H1 (cell line): ENCODE measurements around the gene SPTBN5. TPM values are rescaled to one million over a fixed set of nuclear protein-coding genes. Genes with fewer than 3 reads are reported as not detected.

ENCODE experiments used
- CHD1 ChIP-seq: IDR thresholded peaks from 2 replicates; pipeline ENCODE4 v1.6.1; 2012; ENCODE audit warnings: low read depth, low read length, improper control_type of control experiment
- EZH2 ChIP-seq: fragments of 200-600 bp; sonication (generic); IDR thresholded peaks from 2 replicates; pipeline ENCODE4 v1.7.1; 2012; ENCODE audit warnings: low read depth, mild to moderate bottlenecking, moderate library complexity, low read length, inconsistent platforms; ENCODE audit not compliant: severe bottlenecking
- POLR2A ChIP-seq, 2 experiments: IDR thresholded peaks; 1 replicate in 1 of 2; 2 replicates in 1 of 2; pipeline ENCODE4 v1.6.1; 2011; ENCODE audit warnings: low read depth in 2 of 2, low read length in 2 of 2, mild to moderate bottlenecking in 2 of 2; ENCODE audit errors: control extremely low read depth in 1 of 2
- SP2 ChIP-seq: IDR thresholded peaks from 2 replicates; pipeline ENCODE4 v1.6.1; 2012; ENCODE audit warnings: mild to moderate bottlenecking, low read length, inconsistent platforms
- TAF1 ChIP-seq: IDR thresholded peaks from 2 replicates; pipeline ENCODE4 v1.6.1; 2011; ENCODE audit warnings: mild to moderate bottlenecking, low read depth, low read length
- polyA plus RNA-seq, 7 experiments: library from polyadenylated mRNA; depleted of rRNA in 3 of 7; stranded (reverse) in 5 of 7; unstranded in 2 of 7; fragments of >200 nt in 5 of 7; fragments of 200-250 nt in 2 of 7; gene quantifications; 1 replicate in 5 of 7; 2 replicates in 1 of 7; 4 replicates in 1 of 7; pipeline versions ENCODE4 v1.2.1 to v1.2.3, GENCODE V29; 2011 to 2013; ENCODE audit warnings: missing spikeins in 2 of 7, mixed read lengths in 2 of 7
- total RNA-seq: library from RNA; stranded (reverse); fragmentation: NEBNext Ultra II Directional; extraction: Animal tissue kit (Norgen Biotek cat#: 25700); gene quantifications from 2 replicates; pipeline ENCODE4 v1.2.1, GENCODE V29; 2021
- TF ChIP-seq, protein P1 (sequence below): IDR thresholded peaks from 2 replicates; pipeline ENCODE4 v1.6.1; 2011; ENCODE audit warnings: low read depth, mild to moderate bottlenecking, low read length; ENCODE audit not compliant: insufficient read depth
- TF ChIP-seq, protein P2 (sequence below): IDR thresholded peaks from 2 replicates; pipeline ENCODE4 v1.6.1; 2012; ENCODE audit warnings: low read length, inconsistent platforms

Gene SPTBN5
- total and polyA plus RNA-seq, 2 of the 8 experiments (the other 6 are each of a cell fraction or from before 2014, with no cell fraction given): 0.32 to 0.84 TPM

DNA sequence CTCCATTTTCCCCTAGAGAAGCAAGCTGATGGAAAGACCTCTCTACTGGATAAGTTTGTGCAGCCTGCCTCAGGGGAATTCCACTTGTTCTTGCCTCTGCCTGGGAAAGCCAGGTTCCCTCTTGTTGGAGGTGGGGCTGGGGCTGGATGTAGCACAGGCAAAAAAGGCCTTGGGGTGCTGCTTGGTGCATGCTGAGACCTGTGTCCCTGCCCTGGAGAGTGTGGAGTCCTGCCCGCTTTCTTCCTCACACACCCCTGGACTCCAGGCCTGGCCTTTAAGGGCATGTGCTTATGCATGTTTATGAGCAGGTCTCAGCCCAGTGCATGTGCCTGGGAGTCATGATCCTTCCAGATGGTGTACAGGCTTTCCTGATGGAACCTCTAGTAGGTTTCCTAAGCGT, 89.5 kb downstream of the SPTBN5 start (continued):
- TF ChIP-seq, protein P1, sequence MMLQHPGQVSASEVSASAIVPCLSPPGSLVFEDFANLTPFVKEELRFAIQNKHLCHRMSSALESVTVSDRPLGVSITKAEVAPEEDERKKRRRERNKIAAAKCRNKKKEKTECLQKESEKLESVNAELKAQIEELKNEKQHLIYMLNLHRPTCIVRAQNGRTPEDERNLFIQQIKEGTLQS: no peak
- TF ChIP-seq CHD1: no peak
- TF ChIP-seq, protein P2, sequence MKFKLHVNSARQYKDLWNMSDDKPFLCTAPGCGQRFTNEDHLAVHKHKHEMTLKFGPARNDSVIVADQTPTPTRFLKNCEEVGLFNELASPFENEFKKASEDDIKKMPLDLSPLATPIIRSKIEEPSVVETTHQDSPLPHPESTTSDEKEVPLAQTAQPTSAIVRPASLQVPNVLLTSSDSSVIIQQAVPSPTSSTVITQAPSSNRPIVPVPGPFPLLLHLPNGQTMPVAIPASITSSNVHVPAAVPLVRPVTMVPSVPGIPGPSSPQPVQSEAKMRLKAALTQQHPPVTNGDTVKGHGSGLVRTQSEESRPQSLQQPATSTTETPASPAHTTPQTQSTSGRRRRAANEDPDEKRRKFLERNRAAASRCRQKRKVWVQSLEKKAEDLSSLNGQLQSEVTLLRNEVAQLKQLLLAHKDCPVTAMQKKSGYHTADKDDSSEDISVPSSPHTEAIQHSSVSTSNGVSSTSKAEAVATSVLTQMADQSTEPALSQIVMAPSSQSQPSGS: no peak
- TF ChIP-seq TAF1: no peak
- no peak for TF ChIP-seq POLR2A (IDR thresholded peaks at IDR 0.05; ENCODE audit: control extremely low read depth in 1 of 2, low read depth in 2 of 2, low read length in 2 of 2)
- TF ChIP-seq SP2: no peak
- no peak for TF ChIP-seq EZH2
